ENCODE results near the gene GEMIN5.
A peak's percentile ranks its signal among the peaks of the same experiment; 100 is the strongest.
"Not testable (repeated sequence)": the region's sequence is repeated elsewhere in the genome, so short reads cannot be mapped to it uniquely, and the experiment has no call there.

GEMIN5 gene

DNA sequence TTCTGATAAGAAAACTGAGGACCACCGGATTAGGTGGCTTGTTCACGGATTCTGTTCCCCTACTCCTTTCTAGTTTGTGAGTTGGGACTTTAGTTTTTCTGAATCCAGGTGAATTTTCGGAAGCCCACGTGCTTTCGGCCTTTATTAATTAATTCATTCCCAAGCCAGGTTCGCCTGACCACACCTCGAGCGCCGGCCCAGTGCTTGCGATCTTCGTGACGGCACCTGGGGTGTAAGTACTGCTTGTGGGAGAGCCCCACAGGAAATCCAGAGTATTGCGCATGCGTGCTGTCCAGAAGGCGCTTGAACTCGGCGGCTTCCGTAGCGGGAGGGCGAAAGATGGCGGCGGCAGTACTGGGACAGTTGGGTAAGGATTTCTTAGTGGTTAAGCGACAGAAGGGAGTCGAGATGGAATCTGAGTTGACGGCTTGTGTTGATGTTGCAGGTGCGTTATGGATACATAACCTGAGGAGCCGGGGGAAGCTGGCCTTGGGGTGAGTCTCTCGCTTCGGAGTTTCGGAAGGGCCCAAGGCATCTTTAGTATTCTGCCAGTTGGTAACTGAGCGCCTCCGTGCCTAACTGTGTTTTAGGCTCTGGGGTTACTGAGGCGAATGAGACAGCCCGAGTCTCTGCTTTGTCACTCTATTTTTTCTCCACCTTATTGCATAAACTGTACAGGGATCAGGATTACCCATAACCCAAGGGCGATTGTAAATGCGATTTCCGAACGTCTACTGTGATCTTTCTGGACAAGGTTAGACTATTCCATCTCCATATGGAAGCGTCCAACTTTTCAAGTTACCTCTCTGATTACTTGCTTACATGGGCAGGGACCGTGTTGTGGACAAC, 3.0 kb upstream of the GEMIN5 start, which contains the start of gene MRPL22:
Gene MRPL22, plus strand, starts transcription at position 302 of the 849 bp plus-strand sequence. Its CDS starts 38 bp downstream, at position 340.
- DNase-seq (ENCODE audit: low read depth): peak; percentile 88

GRCh38 chr5:154940375-154940771, 2.4 kb upstream of the GEMIN5 start:
- DNase-seq (ENCODE audit: low read depth): no peak

- DNase-seq (ENCODE audit: low read depth): not testable (repeated sequence)
Observed at GRCh38 chr5:154939387-154939786, 1.4 kb upstream of the GEMIN5 start.

- no peak for DNase-seq (ENCODE audit: low read depth)
Observed at GRCh38 chr5:154937186-154937717, 759 bp downstream of the GEMIN5 start.

DNA sequence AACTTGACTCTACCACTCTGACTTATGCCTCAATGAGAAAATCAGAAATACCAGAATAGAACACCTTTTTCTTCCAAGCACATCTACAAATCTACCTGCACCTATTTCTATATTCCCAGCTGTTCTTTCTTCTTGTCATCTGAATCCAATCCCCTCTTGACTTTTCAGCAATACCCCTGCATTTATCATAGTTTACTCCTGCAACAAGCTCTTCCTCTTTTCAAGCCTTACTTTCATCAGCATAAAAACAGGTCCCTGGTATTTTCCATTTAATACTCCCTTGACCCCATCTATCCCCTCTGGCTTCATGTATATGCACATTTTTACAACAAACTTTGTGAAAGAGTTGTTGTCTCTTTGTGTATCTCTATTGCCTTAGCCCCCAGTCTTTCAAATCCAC, 3.1 kb downstream of the GEMIN5 start:
- DNase-seq (ENCODE audit: low read depth): no peak

GRCh38 chr5:154933537-154933936, 4.5 kb downstream of the GEMIN5 start:
- DNase-seq (ENCODE audit: low read depth): no peak

DNA sequence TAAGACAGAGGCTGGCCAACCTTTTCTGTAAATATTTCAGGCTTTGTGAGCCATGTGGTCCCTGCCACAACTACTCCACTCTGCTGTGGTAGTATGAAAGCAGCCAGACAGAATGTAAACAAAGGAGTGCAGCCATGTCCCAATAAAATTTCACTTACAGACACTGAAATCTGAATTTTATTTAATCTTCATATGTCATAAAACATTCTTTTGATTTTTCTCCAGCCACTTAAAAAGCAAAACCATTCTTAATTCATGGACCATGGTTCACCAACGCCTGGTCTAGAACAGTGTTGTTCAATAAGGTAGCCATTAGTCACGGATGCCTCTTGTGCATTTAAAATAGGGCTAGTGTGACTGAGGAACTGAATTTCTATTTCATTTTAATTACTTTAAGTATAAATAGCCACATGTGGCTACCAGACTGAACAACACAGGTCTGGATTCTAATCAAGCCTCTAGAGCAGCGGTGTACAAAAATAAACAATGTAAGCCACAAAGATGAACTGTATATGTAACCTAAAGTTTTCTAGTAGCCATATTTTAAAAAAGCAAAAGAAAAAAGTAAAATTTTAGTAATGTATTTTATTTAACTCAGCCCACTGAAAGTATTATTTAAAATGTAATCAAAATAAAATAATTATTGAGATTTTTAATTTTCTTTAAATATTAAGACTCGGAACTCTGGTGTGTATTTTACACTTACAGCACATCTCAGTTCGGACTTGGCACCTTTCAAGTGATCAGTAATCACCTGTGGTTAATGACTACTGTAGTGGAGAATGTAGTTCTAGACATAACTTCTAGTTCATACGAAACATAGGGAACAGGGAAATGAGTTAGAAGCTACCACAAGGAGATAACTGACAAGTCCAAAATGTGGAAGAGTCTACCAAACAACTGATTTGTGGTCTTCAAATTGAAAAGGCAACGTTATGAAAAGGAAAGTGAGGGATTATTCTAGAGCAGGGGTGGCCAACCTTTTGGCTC, 14.3 kb downstream of the GEMIN5 start:
- no peak for DNase-seq (ENCODE audit: low read depth)

DNA sequence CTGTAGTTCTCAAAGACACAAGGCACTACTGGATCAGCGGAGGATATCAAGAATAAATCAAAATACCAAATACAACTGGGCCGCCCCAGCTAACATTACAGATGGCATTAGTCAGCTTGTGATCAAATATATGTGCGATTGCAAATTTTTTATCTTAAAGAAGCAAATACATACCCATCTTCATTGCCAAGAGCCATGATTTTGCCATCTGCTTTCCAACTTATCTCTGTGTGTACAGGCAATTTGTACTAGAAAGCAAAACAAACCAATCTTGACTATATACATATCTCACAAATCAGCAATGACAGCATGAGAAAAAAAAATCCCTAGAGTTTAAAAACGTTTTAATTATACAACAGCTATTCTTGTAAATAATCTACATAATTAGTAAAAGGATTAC, 20.3 kb downstream of the GEMIN5 start:
- DNase-seq (ENCODE audit: low read depth): no peak

GRCh38 chr5:154916874-154917273, 21.1 kb downstream of the GEMIN5 start:
- no peak for DNase-seq (ENCODE audit: low read depth)

DNA sequence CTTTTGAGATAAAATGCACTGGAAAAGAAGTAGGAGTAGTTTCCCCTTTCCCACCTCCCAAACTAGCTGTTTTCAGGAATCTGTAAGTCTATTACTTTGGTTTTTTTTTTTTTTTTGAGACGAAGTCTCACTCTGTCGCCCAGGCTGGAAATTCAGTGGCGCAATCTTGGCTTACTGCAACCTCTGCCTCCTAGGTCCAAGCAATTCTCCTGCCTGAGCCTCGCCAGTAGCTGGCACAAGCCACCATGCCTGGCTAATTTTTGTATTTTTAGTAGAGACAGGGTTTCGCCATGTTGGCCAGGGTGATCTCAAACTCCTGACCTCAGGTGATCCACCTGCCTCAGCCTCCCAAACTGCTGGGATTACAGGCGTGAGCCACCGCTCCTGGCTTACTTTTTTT, 32.4 kb downstream of the GEMIN5 start:
- DNase-seq (ENCODE audit: low read depth): not testable (repeated sequence)

DNA sequence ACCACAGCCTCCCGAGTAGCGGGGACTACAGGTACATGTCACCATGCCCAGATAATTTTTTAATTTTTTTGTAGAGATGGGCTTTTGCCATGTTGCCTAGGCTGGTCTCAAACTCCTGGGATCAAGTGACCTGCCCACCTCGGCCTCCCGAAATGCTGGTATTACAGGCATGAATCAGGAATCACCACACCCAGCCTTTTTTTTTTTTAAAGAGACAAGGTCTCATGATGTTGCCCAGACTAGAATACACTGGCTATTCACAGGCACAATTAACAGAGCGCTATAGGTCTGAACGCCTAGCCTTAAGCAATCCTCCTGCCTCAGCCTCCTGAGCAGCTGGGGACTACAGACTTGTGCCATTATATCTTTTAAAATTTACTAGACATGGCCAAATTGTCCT, 36.1 kb downstream of the GEMIN5 start:
- DNase-seq (ENCODE audit: low read depth): no peak

- no peak for DNase-seq (ENCODE audit: low read depth)
Observed at GRCh38 chr5:154901276-154901675, 36.7 kb downstream of the GEMIN5 start.

GRCh38 chr5:154900066-154900465, 37.9 kb downstream of the GEMIN5 start:
- DNase-seq (ENCODE audit: low read depth): no peak

DNA sequence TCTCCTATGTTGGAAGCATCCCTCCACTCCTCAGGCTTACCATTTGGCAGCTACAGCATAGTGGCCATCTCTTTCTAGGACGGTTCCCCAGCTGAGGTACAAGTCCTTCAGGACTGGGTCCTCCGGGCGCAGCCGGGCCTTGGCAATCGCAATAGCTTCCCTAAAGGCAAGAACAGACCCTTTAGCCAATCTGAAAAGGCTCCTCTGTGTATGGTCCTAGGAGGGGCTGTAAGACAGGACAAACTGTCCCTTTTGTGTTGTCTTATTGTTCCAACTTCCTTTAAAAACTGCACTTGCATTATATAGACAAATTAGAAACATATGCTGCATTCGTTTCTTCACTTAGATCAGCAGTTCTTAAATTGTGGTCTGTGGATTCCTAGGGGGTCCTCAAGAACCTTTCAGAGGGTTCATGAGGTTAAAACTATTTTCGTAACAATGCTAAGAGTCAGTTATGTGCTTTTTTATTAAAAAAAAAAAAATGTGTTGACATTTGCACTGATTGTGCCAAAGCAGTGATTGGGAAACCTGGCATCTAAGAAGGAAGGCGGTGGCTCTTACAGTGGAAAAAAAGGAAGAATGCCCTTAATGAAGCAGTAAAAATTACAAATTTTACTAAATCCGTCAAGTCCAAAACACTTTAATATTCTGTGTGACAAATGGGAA, 38.7 kb downstream of the GEMIN5 start:
- DNase-seq (ENCODE audit: low read depth): no peak

DNA sequence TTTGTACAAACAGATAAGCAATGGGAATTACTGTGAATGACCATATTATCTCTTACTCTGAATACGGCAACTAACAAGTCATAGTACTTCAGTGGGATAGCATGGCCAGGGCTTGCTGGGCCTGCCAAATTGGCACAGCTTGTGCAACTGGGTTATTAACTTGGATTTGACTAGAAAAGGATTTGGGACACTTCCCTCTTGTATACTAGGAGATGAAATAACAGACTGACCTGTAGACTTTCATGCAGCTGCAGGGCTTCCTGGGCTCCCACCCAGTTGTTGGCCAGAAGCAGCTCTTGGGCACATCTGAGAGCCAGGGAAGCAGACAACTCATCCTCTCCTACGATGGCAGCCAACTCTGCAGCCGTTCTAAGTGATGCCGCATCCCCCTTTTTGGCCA, 39.8 kb downstream of the GEMIN5 start:
- DNase-seq (ENCODE audit: low read depth): no peak

GRCh38 chr5:154896562-154897165, 41.3 kb downstream of the GEMIN5 start:
- DNase-seq (ENCODE audit: low read depth): no peak

GRCh38 chr5:154895606-154896561, 42.1 kb downstream of the GEMIN5 start:
- no peak for DNase-seq (ENCODE audit: low read depth)

DNA sequence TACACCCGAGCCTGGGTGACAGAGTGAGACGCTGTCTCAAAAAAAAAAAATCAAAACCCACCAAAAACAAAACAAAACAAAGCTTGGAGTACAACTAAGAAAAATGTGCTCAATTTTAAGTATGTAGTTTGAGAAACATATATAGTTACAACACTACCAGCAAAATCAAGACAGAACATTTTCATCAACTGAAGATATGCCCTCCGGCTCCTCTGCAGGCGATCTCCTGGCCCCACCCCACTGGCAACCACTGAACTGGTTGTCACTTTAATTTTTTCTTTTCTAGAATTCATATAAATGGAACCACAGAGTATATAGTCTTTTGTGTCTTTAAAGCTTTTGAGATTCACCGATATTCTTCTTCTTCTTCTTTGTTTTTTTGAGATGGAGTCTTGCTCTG, 44.6 kb downstream of the GEMIN5 start:
- no peak for DNase-seq (ENCODE audit: low read depth)

DNA sequence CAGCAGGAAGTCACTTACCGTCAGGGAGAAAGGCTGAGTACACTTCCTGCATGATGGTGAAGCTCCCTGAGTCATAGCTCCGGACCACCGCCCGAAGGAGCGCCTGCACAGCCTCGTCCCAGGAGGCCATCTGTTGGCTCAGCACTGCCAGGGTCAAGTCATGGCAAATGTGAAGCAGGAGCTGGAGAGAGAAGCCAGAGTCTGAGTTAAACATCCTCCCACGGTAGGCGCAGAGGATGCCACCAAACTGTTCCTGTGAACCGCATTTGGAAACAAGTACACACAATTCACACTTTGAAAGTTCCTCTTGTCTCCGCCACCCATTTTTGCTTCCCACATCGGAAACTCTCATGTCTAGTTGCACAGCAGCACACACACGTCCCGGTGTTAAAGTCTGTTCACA, 45.6 kb downstream of the GEMIN5 start:
- DNase-seq (ENCODE audit: low read depth): no peak

- DNase-seq (ENCODE audit: low read depth): no peak
Observed at GRCh38 chr5:154885439-154885838, 52.6 kb downstream of the GEMIN5 start.

Data from stimulated activated CD8-positive, alpha-beta memory T cell treated with anti-CD3 and anti-CD28 coated beads, Interleukin-15, amount 100 ng/mL, for 1 hour (primary cell).